HCT116 (cell line): Measurements from ENCODE around the gene COL18A1. TPM values are rescaled to one million over a fixed set of nuclear protein-coding genes. Genes with fewer than 3 reads are reported as not detected.

Experiments used
- ATAC-seq: fragments of 200-7000 bp; cut with Tn5 transposase; 2 replicates; pipeline ENCODE4 v1.9.1; 2020; ENCODE audit warnings: mild to moderate bottlenecking, moderate library complexity
- BruUV-seq: library from RNA; stranded (reverse); fragments of 400-500 nt; replicated peaks from 2 replicates; lab custom pipeline; 2021; lab: Mats Ljungman, UMichigan
- CTCF ChIA-PET: fragments of 300-600 bp; sonication (Branson Sonifier 250); formaldehyde crosslinking; loops from one replicate; lab custom pipeline; 2021; ENCODE audit warnings: antibody characterized with exemption; lab: Charles Lee
- POLR2A ChIA-PET: fragments of 300-600, 350-600 bp; sonication (Branson Sonifier 250); formaldehyde crosslinking; loops from one replicate; lab custom pipeline; 2021; ENCODE audit warnings: antibody characterized with exemption; lab: Charles Lee
- RAD21 ChIA-PET, 2 experiments: fragments of 300-600 bp; sonication (Branson Sonifier 250); formaldehyde crosslinking; loops; one replicate each; lab custom pipeline; 2023; ENCODE audit warnings: low total read pairs in 2 of 2; ENCODE audit not compliant: uncharacterized antibody in 2 of 2, unreplicated experiment in 2 of 2, low non-redundant PET in 1 of 2; lab: Charles Lee
- DNase-seq: peaks from one replicate; pipeline ENCODE4 v3.0.0-alpha.2; 2010; ENCODE audit warnings: low read depth, low spot score
- H2AFZ ChIP-seq: fragments of 200-600 bp; shearing (Covaris generic), sonication (generic); 2 replicates; pipeline ENCODE4 v1.6.1; 2017; ENCODE audit warnings: low read depth, mixed run types, mixed read lengths, antibody characterized with exemption, low read length; ENCODE audit not compliant: poor library complexity, severe bottlenecking
- H3K27ac ChIP-seq: 2 replicates; pipeline ENCODE4 v1.5.1; 2012; ENCODE audit warnings: low read depth, low read length
- H3K27me3 ChIP-seq: fragments of 200-600 bp; sonication (generic); 2 replicates; pipeline ENCODE4 v1.6.1; 2016; ENCODE audit warnings: mixed run types, low read length, mixed read lengths; ENCODE audit not compliant: insufficient read depth
- H3K36me3 ChIP-seq, 2 experiments: fragments of 200-500 bp in 1 of 2; fragments of 200-600 bp in 1 of 2; sonication (Bioruptor generic) in 1 of 2; sonication (generic) in 1 of 2; 2 replicates each; pipeline versions ENCODE4 v1.5.1 to v1.6.1; 2014 to 2016; ENCODE audit warnings: low read length in 2 of 2, inconsistent platforms in 1 of 2, mixed read lengths in 1 of 2, mixed run types in 1 of 2; ENCODE audit not compliant: insufficient read depth in 2 of 2, control insufficient read depth in 1 of 2
- H3K4me1 ChIP-seq, 2 experiments: fragments of 200-600 bp in 1 of 2; sonication (generic) in 1 of 2; 2 replicates each; pipeline versions ENCODE4 v1.5.1 to v1.6.1; 2012 to 2017; ENCODE audit warnings: low read length in 2 of 2, inconsistent platforms in 1 of 2, mild to moderate bottlenecking in 1 of 2, mixed read lengths in 1 of 2, mixed run types in 1 of 2, moderate library complexity in 1 of 2; ENCODE audit not compliant: insufficient read depth in 2 of 2, control insufficient read depth in 1 of 2
- H3K4me2 ChIP-seq: fragments of 200-600 bp; sonication (generic); 2 replicates; pipeline ENCODE4 v1.6.1; 2017; ENCODE audit warnings: mixed run types, low read length, mixed read lengths
- H3K4me3 ChIP-seq, 2 experiments: fragments of 200-600 bp in 1 of 2; sonication (generic) in 1 of 2; replicated peaks in 1 of 2; 2 replicates each; pipeline ENCODE4 v1.5.1; 2011 to 2016; ENCODE audit warnings: low read length in 2 of 2, control low read depth in 1 of 2, low read depth in 1 of 2, mild to moderate bottlenecking in 1 of 2, mixed read lengths in 1 of 2, mixed run types in 1 of 2
- H3K79me2 ChIP-seq: fragments of 200-600 bp; sonication (generic); 2 replicates; pipeline ENCODE4 v1.6.1; 2017; ENCODE audit warnings: mild to moderate bottlenecking, mixed run types, low read length, moderate library complexity, mixed read lengths; ENCODE audit not compliant: insufficient read depth
- H3K9ac ChIP-seq: fragments of 200-600 bp; sonication (generic); 2 replicates; pipeline ENCODE4 v1.6.1; 2016; ENCODE audit warnings: low read length, mixed read lengths
- H3K9me2 ChIP-seq: fragments of 200-600 bp; sonication (generic), shearing (Covaris generic); 2 replicates; pipeline ENCODE4 v1.6.1; 2017; ENCODE audit warnings: mixed run types, mild to moderate bottlenecking, moderate library complexity; ENCODE audit not compliant: insufficient read depth
- H3K9me3 ChIP-seq, 2 experiments: fragments of 200-500 bp in 1 of 2; fragments of 200-600 bp in 1 of 2; sonication (Bioruptor generic) in 1 of 2; sonication (generic) in 1 of 2; 2 replicates each; pipeline ENCODE4 v1.6.1; 2014 to 2017; ENCODE audit warnings: low read length in 2 of 2, mixed read lengths in 2 of 2, inconsistent platforms in 1 of 2, low read depth in 1 of 2, mild to moderate bottlenecking in 1 of 2, mixed run types in 1 of 2, moderate library complexity in 1 of 2; ENCODE audit not compliant: control insufficient read depth in 1 of 2, insufficient read depth in 1 of 2
- H4K20me1 ChIP-seq: fragments of 200-600 bp; sonication (generic), shearing (Covaris generic); 2 replicates; pipeline ENCODE4 v1.6.1; 2017; ENCODE audit warnings: mixed run types, mild to moderate bottlenecking, moderate library complexity; ENCODE audit not compliant: insufficient read depth
- ELF1 ChIP-seq: IDR thresholded peaks from 2 replicates; pipeline ENCODE4 v1.6.1; 2012; ENCODE audit warnings: low read depth, borderline replicate concordance
- intact Hi-C: fragments of 100-400 bp; cut with micrococcal nuclease; formaldehyde crosslinking; loops from 2 replicates; pipeline ENCODE4 v1.10.0; 2022
- total RNA-seq: library from RNA; stranded (reverse); gene quantifications from one replicate; pipeline ENCODE4 v1.2.1, GENCODE V29; 2021; ENCODE audit not compliant: unreplicated experiment
- TF ChIP-seq, protein P1 (sequence below), 3 experiments: fragments of 200-600 bp in 1 of 3; sonication (generic) in 1 of 3; IDR thresholded peaks in 2 of 3; conservative IDR thresholded peaks in 1 of 3; 2 replicates each; pipeline ENCODE4 v1.5.1; 2012 to 2017; ENCODE audit warnings: low read depth in 2 of 3, low read length in 2 of 3, antibody characterized with exemption in 1 of 3, borderline replicate concordance in 1 of 3, control low read depth in 1 of 3, mild to moderate bottlenecking in 1 of 3, mixed read lengths in 1 of 3, mixed run types in 1 of 3, moderate library complexity in 1 of 3; ENCODE audit not compliant: insufficient read depth in 1 of 3
- TF ChIP-seq, protein P2 (sequence below): IDR thresholded peaks from 2 replicates; pipeline ENCODE4 v1.6.1; 2012; ENCODE audit warnings: low read depth
- TF ChIP-seq, protein P3 (sequence below): IDR thresholded peaks from 2 replicates; pipeline ENCODE4 v1.6.1; 2012

COL18A1 gene
- total RNA-seq, 1 experiment from 2014 or later: 59.5 TPM

DNA sequence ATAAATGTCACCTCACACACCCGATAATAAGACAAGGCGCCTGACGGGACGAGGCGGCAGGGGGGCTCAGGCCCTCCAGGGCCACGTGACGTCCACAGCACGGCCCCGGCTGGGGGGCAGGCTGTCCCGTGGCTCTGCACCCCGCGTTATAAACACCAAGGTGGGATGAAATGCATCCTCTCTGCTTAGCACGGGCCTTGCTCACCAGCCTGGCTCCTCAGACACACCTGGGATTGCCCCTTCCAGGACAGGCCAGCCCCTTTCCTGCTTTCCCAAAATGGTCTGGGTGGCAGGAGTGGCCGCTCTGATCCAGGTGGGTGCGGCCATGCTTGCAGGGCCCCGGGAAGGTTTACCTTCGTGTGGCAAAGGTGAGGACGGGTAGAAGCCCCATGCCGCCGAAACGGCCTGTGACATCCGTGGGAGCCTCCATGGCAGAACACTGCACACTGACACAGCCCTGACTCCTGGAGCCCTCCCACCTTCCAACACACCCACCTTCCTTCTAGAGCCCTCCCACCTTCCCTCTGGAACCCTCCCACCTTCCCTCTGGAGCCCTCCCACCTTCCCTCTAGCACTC lies 101.4 kb downstream of the COL18A1 start:
- ChIA-PET POLR2A (interaction anchor here (0.6 kb wide), 1 partner anchor 31 kb away, joined by 3 read pairs; no protein-coding TSS in a partner anchor), RAD21 (no interaction called here), CTCF (no interaction called here)
- no peak for TF ChIP-seq ELF1
- TF ChIP-seq, protein P1, sequence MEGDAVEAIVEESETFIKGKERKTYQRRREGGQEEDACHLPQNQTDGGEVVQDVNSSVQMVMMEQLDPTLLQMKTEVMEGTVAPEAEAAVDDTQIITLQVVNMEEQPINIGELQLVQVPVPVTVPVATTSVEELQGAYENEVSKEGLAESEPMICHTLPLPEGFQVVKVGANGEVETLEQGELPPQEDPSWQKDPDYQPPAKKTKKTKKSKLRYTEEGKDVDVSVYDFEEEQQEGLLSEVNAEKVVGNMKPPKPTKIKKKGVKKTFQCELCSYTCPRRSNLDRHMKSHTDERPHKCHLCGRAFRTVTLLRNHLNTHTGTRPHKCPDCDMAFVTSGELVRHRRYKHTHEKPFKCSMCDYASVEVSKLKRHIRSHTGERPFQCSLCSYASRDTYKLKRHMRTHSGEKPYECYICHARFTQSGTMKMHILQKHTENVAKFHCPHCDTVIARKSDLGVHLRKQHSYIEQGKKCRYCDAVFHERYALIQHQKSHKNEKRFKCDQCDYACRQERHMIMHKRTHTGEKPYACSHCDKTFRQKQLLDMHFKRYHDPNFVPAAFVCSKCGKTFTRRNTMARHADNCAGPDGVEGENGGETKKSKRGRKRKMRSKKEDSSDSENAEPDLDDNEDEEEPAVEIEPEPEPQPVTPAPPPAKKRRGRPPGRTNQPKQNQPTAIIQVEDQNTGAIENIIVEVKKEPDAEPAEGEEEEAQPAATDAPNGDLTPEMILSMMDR (IDR thresholded peaks at IDR 0.05 in 2 of 3, conservative IDR thresholded peaks at IDR 0.05 in 1 of 3; ENCODE audit: borderline replicate concordance in 1 of 3, insufficient read depth in 1 of 3, low read depth in 2 of 3, low read length in 2 of 3): no peak
- TF ChIP-seq, protein P2, sequence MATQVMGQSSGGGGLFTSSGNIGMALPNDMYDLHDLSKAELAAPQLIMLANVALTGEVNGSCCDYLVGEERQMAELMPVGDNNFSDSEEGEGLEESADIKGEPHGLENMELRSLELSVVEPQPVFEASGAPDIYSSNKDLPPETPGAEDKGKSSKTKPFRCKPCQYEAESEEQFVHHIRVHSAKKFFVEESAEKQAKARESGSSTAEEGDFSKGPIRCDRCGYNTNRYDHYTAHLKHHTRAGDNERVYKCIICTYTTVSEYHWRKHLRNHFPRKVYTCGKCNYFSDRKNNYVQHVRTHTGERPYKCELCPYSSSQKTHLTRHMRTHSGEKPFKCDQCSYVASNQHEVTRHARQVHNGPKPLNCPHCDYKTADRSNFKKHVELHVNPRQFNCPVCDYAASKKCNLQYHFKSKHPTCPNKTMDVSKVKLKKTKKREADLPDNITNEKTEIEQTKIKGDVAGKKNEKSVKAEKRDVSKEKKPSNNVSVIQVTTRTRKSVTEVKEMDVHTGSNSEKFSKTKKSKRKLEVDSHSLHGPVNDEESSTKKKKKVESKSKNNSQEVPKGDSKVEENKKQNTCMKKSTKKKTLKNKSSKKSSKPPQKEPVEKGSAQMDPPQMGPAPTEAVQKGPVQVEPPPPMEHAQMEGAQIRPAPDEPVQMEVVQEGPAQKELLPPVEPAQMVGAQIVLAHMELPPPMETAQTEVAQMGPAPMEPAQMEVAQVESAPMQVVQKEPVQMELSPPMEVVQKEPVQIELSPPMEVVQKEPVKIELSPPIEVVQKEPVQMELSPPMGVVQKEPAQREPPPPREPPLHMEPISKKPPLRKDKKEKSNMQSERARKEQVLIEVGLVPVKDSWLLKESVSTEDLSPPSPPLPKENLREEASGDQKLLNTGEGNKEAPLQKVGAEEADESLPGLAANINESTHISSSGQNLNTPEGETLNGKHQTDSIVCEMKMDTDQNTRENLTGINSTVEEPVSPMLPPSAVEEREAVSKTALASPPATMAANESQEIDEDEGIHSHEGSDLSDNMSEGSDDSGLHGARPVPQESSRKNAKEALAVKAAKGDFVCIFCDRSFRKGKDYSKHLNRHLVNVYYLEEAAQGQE: no peak
- TF ChIP-seq, protein P3, sequence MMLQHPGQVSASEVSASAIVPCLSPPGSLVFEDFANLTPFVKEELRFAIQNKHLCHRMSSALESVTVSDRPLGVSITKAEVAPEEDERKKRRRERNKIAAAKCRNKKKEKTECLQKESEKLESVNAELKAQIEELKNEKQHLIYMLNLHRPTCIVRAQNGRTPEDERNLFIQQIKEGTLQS: no peak
- Histone ChIP-seq H3K4me2 (no peak overlapping the region), H3K79me2 (no peaks in the 10 kb centered on the region), H3K9me3 (no peaks in the 10 kb centered on the region), H4K20me1 (no peaks in the 10 kb centered on the region), H3K4me1 (no peaks in the 10 kb centered on the region; a peak in 1 of 4 replicates), H2AFZ (no peak overlapping the region), H3K9ac (no peak overlapping the region), H3K27ac (no peak overlapping the region), H3K4me3 (no peak overlapping the region), H3K9me2 (no peaks in the 10 kb centered on the region), H3K36me3 (0 out of 4 replicates have a peak, but pooled peaks cover 0 to 2% of the 10 kb centered on the region in 2 experiments), H3K27me3 (no peaks in the 10 kb centered on the region)
- intact Hi-C loops: no loop called here
- ATAC-seq (peak; percentile 31), DNase-seq (no peak)
- BruUV-seq: no TSS peak
